ENCODE results near the gene NR2F2.

- TF ChIP-seq POLR2A (IDR thresholded peaks at IDR 0.05) (no peak), CTCF (IDR thresholded peaks at IDR 0.05 in 4 of 5, conservative IDR thresholded peaks at IDR 0.05 in 1 of 5) (no peak)
Measured at GRCh38 chr15:96320107-96320506, 10.4 kb upstream of the NR2F2 start.
